HG03521 (cell line): Measurements from ENCODE around the gene RXRB.

Experiments
- ATAC-seq: cut with Tn5 transposase; IDR thresholded peaks from one replicate; pipeline ENCODE4 v1.9.1; 2021; ENCODE audit warnings: mild to moderate bottlenecking, moderate library complexity; ENCODE audit not compliant: unreplicated experiment

The RXRB gene

GRCh38 chr6:33212857-33213165 lies 12.3 kb upstream of the RXRB start:
- ATAC-seq, result no peak

GRCh38 chr6:33211666-33212422 lies 11.4 kb upstream of the RXRB start:
- no peak for ATAC-seq

GRCh38 chr6:33211136-33211535 lies 10.7 kb upstream of the RXRB start:
- no peak for ATAC-seq

- no peak for ATAC-seq
Measured at GRCh38 chr6:33209856-33210255, 9.4 kb upstream of the RXRB start.

GRCh38 chr6:33208091-33208967 lies 7.9 kb upstream of the RXRB start, which contains the start of gene RING1:
TSS of gene RING1 (plus strand) at chr6:33208500. CDS start at chr6:33208823, 323 bp downstream.
- peak; percentile 47 for ATAC-seq

GRCh38 chr6:33207552-33208090 lies 7.2 kb upstream of the RXRB start:
- ATAC-seq, result no peak

- no peak for ATAC-seq
Measured at GRCh38 chr6:33206864-33207551, 6.5 kb upstream of the RXRB start.

- ATAC-seq, result no peak
Measured at GRCh38 chr6:33206027-33206863, 5.8 kb upstream of the RXRB start.

GRCh38 chr6:33205191-33206026 lies 4.9 kb upstream of the RXRB start:
- no peak for ATAC-seq

- peak; percentile 38 for ATAC-seq
Measured at GRCh38 chr6:33204415-33205190, 4.1 kb upstream of the RXRB start, which contains the start of gene HSD17B8. TSS of gene HSD17B8 (plus strand) at chr6:33204655. CDS start at chr6:33204669, 14 bp downstream.

- no peak for ATAC-seq
Measured at GRCh38 chr6:33204165-33204414, 3.6 kb upstream of the RXRB start.

- ATAC-seq, result no peak
Measured at GRCh38 chr6:33203443-33204164, 3.1 kb upstream of the RXRB start.

- ATAC-seq, result no peak
Measured at GRCh38 chr6:33202799-33203198, 2.3 kb upstream of the RXRB start.

- no peak for ATAC-seq
Measured at GRCh38 chr6:33201935-33202334, 1.5 kb upstream of the RXRB start.

- ATAC-seq, result no peak
Measured at GRCh38 chr6:33201147-33201545, 681 bp upstream of the RXRB start.

GRCh38 chr6:33199687-33200218 lies 712 bp downstream of the RXRB start:
- peak; percentile 21 for ATAC-seq

GRCh38 chr6:33198853-33199436 lies 1.5 kb downstream of the RXRB start:
- ATAC-seq, result no peak
